ENCODE data around the gene DYNLL2. TPM values are rescaled to one million over a fixed set of nuclear protein-coding genes. Genes with fewer than 3 reads are reported as not detected.
A peak's percentile ranks its signal among the peaks of the same experiment; 100 is the strongest.

Gene DYNLL2
- polyA plus RNA-seq, 1 of the 3 experiments (the other 2 are of a cell fraction) = 27.0 TPM

GRCh38 chr17:58046239-58047094 lies 36.8 kb upstream of the DYNLL2 start:
- Histone ChIP-seq H3K9ac (no peak overlapping the region), H2AFZ (ENCODE audit: low read depth) (no peak overlapping the region), H3K27ac (ENCODE audit: low read depth in 2 of 2, low read length in 1 of 2) (no peak overlapping the region), H3K4me2 (no peak overlapping the region), H3K36me3 (replicated peaks in 1 of 2; ENCODE audit: control insufficient read depth in 1 of 2, insufficient read depth in 2 of 2, low read length in 1 of 2) (no peaks in the 10 kb centered on the region), H4K20me1 (ENCODE audit: insufficient read depth) (no peaks in the 10 kb centered on the region), H3K9me3 (no peaks in the 10 kb centered on the region), H3F3A (replicated peaks; ENCODE audit: insufficient read depth) (no peaks in the 10 kb centered on the region), H3K4me1 (ENCODE audit: control insufficient read depth in 1 of 2, insufficient read depth in 2 of 2, low read depth in 1 of 2, low read length in 1 of 2) (peaks cover 0 to 6% of the 10 kb centered on the region in 2 experiments; a peak in 1 of 4 replicates), H3K27me3 (ENCODE audit: insufficient read depth) (peaks cover 36% of the 10 kb centered on the region; the same call in 1 of the 2 replicates), H3K4me3 (ENCODE audit: low read depth in 2 of 2, low read length in 1 of 2) (no peak overlapping the region), H3K79me2 (ENCODE audit: insufficient read depth) (no peaks in the 10 kb centered on the region), H3K9me2 (no peaks in the 10 kb centered on the region)
- TF ChIP-seq GATA2 (CRISPR knock-in tag; IDR thresholded peaks at IDR 0.05) = no peak
- no peak for TF ChIP-seq RFX5 (IDR thresholded peaks at IDR 0.05; ENCODE audit: low read length)
- no peak for TF ChIP-seq SIN3A (IDR thresholded peaks at IDR 0.05; ENCODE audit: borderline replicate concordance, low read depth, low read length)
- no peak for TF ChIP-seq USF1 (IDR thresholded peaks at IDR 0.05; ENCODE audit: borderline replicate concordance, low read depth)
- no peak for TF ChIP-seq FOXM1 (IDR thresholded peaks at IDR 0.05; ENCODE audit: low read depth)
- TF ChIP-seq EP300 (IDR thresholded peaks at IDR 0.05; ENCODE audit: borderline replicate concordance in 1 of 2, low read depth in 1 of 2, low read length in 1 of 2) = no peak
- TF ChIP-seq MXI1 (IDR thresholded peaks at IDR 0.05; ENCODE audit: low read depth, low read length) = no peak
- TF ChIP-seq TEAD4 (IDR thresholded peaks at IDR 0.05; ENCODE audit: borderline replicate concordance, insufficient read depth) = no peak
- no peak for TF ChIP-seq USF2 (IDR thresholded peaks at IDR 0.05; ENCODE audit: borderline replicate concordance, low read depth, low read length)
- no peak for TF ChIP-seq NRF1 (IDR thresholded peaks at IDR 0.05; ENCODE audit: low read depth, low read length)
- ChIA-PET CTCF (interaction anchor here (0.7 to 1.4 kb wide), 4 partner anchors 22 to 213 kb away, joined by 3 to 4 read pairs (median 4); no protein-coding TSS in a partner anchor), POLR2A (interaction anchor here (0.6 to 1.8 kb wide), 3 partner anchors 39 to 1204 kb away, joined by 3 to 4 read pairs (median 4); partner anchors contain the start of gene SRSF1)
- WGBS (ENCODE audit: low lambda C conversion rate) = 65% methylated on average over 18 of the region's 18 CpGs
- no peak for DNase-seq

- WGBS (ENCODE audit: low lambda C conversion rate) = 44% methylated on average over 4 of the region's 4 CpGs
Measured at GRCh38 chr17:58047376-58048150, 35.7 kb upstream of the DYNLL2 start.

More at GRCh38 chr17:58047376-58048150, 35.7 kb upstream of the DYNLL2 start:
- H3K9me2 ChIP-seq = no peaks in the 10 kb centered on the region
- no peaks in the 10 kb centered on the region for H3K36me3 ChIP-seq (replicated peaks in 1 of 2; ENCODE audit: control insufficient read depth in 1 of 2, insufficient read depth in 2 of 2, low read length in 1 of 2)
- ChIA-PET POLR2A (interaction anchor here (1.2 kb wide), 1 partner anchor 41 kb away, joined by 4 read pairs; the partner anchor contains the start of gene SRSF1), CTCF (interaction anchor here (1.4 kb wide), 2 partner anchors 30 to 214 kb away, joined by 3 to 4 read pairs; no protein-coding TSS in a partner anchor)
- H3K4me3 ChIP-seq (ENCODE audit: low read depth in 2 of 2, low read length in 1 of 2) = no peak overlapping the region
- H3F3A ChIP-seq (replicated peaks; ENCODE audit: insufficient read depth) = no peaks in the 10 kb centered on the region
- H3K27me3 ChIP-seq (ENCODE audit: insufficient read depth) = peaks cover 27% of the 10 kb centered on the region; the same call in 1 of the 2 replicates
- no peak overlapping the region for H2AFZ ChIP-seq (ENCODE audit: low read depth)
- H4K20me1 ChIP-seq (ENCODE audit: insufficient read depth) = no peaks in the 10 kb centered on the region
- no peak for TF ChIP-seq CTCF (IDR thresholded peaks at IDR 0.05)
- TF ChIP-seq SIN3A (IDR thresholded peaks at IDR 0.05; ENCODE audit: borderline replicate concordance, low read depth, low read length) = no peak
- TF ChIP-seq TCF12 (IDR thresholded peaks at IDR 0.05) = peak; percentile 35; the same call in 1 of the 2 replicates
- TF ChIP-seq FOXJ3 (CRISPR knock-in tag; IDR thresholded peaks at IDR 0.05) = no peak
- H3K9ac ChIP-seq = no peak overlapping the region
- H3K4me2 ChIP-seq = no peak overlapping the region
- peaks cover 0 to 8% of the 10 kb centered on the region in 2 experiments; a peak in 1 of 4 replicates for H3K4me1 ChIP-seq (ENCODE audit: control insufficient read depth in 1 of 2, insufficient read depth in 2 of 2, low read depth in 1 of 2, low read length in 1 of 2)
- peak; percentile 33 for DNase-seq
- no peaks in the 10 kb centered on the region for H3K79me2 ChIP-seq (ENCODE audit: insufficient read depth)
- no peaks in the 10 kb centered on the region for H3K9me3 ChIP-seq
- no peak overlapping the region for H3K27ac ChIP-seq (ENCODE audit: low read depth in 2 of 2, low read length in 1 of 2)

Measured in SK-N-SH (cell line).